HepG2 (cell line): ENCODE measurements around the gene PLK2. TPM values are rescaled to one million over a fixed set of nuclear protein-coding genes. Genes with fewer than 3 reads are reported as not detected.

ENCODE experiments used
- AKNA ChIP-seq: sonication (generic); formaldehyde crosslinking; IDR thresholded peaks from 2 replicates; pipeline ENCODE4 v1.4.0; 2020; ENCODE audit warnings: missing genetic modification reagents, borderline replicate concordance
- EED ChIP-seq: sonication (generic); formaldehyde crosslinking; IDR thresholded peaks from 2 replicates; pipeline ENCODE4 v1.5.0; 2020; ENCODE audit warnings: mild to moderate bottlenecking, missing genetic modification reagents
- HDAC6 ChIP-seq: fragments of 200-600 bp; sonication (generic); IDR thresholded peaks from 2 replicates; pipeline ENCODE4 v1.7.0; 2017; ENCODE audit warnings: mild to moderate bottlenecking, antibody characterized with exemption, low read length, low read depth
- JDP2 ChIP-seq: sonication (generic); formaldehyde crosslinking; IDR thresholded peaks from 2 replicates; pipeline ENCODE4 v1.8.1; 2022; ENCODE audit warnings: missing genetic modification reagents, borderline replicate concordance
- KLF15 ChIP-seq: sonication (generic); formaldehyde crosslinking; IDR thresholded peaks from 2 replicates; pipeline ENCODE4 v1.8.1; 2023; ENCODE audit warnings: borderline replicate concordance, mild to moderate bottlenecking, inconsistent platforms, missing genetic modification reagents, mixed read lengths
- MTF1 ChIP-seq: sonication (generic); formaldehyde crosslinking; IDR thresholded peaks from 2 replicates; pipeline ENCODE4 v1.5.0; 2020; ENCODE audit warnings: missing genetic modification reagents
- NFIB ChIP-seq: sonication (generic); formaldehyde crosslinking; IDR thresholded peaks from 2 replicates; pipeline ENCODE4 v1.9.0; 2021; ENCODE audit warnings: missing genetic modification reagents, mild to moderate bottlenecking, borderline replicate concordance
- SIX1 ChIP-seq: sonication (generic); formaldehyde crosslinking; IDR thresholded peaks from 2 replicates; pipeline ENCODE4 v1.4.0; 2020; ENCODE audit warnings: missing genetic modification reagents, borderline replicate concordance
- SMYD3 ChIP-seq: sonication (generic); formaldehyde crosslinking; IDR thresholded peaks from 2 replicates; pipeline ENCODE4 v1.8.1; 2023; ENCODE audit warnings: mild to moderate bottlenecking, missing genetic modification reagents
- ZFP1 ChIP-seq: IDR thresholded peaks from 2 replicates; pipeline ENCODE4 v1.6.1; 2016
- ZNF609 ChIP-seq: sonication (generic); formaldehyde crosslinking; IDR thresholded peaks from 2 replicates; pipeline ENCODE4 v1.4.0; 2020; ENCODE audit warnings: mild to moderate bottlenecking, missing genetic modification reagents, borderline replicate concordance
- ZNF770 ChIP-seq: sonication (generic); formaldehyde crosslinking; IDR thresholded peaks from 2 replicates; pipeline ENCODE4 v1.5.0; 2020; ENCODE audit warnings: mild to moderate bottlenecking, missing genetic modification reagents
- ZSCAN21 ChIP-seq: sonication (generic); formaldehyde crosslinking; IDR thresholded peaks from 2 replicates; pipeline ENCODE4 v1.8.0; 2022; ENCODE audit warnings: mild to moderate bottlenecking, missing genetic modification reagents, moderate library complexity, borderline replicate concordance
- polyA plus RNA-seq, 8 experiments: library from polyadenylated mRNA; depleted of rRNA in 3 of 8; stranded (reverse) in 7 of 8; unstranded in 1 of 8; fragments of >200 nt; fragmentation: Illumina TruSeq in 4 of 8; extraction: Trizol in 4 of 8; gene quantifications; 2 replicates each; pipeline versions ENCODE4 v1.2.1 to v1.2.3, GENCODE V29; 2011 to 2016; ENCODE audit warnings: low read depth in 4 of 8, missing spikeins in 1 of 8, mixed read lengths in 1 of 8; ENCODE audit not compliant: insufficient read depth in 1 of 8
- total RNA-seq, 5 experiments: library from RNA; depleted of rRNA; stranded (reverse); fragments of >200 nt; fragmentation: Illumina TruSeq; extraction: Trizol; gene quantifications; 2 replicates each; pipeline ENCODE4 v1.2.3, GENCODE V29; 2016; ENCODE audit warnings: low read depth in 1 of 5
- TF ChIP-seq, protein P1 (sequence below), 2 experiments: sonication (generic) in 1 of 2; formaldehyde crosslinking in 1 of 2; IDR thresholded peaks; 2 replicates each; pipeline versions ENCODE4 v1.4.0 to v1.6.1; 2018 to 2020; ENCODE audit warnings: missing genetic modification reagents in 2 of 2, borderline replicate concordance in 1 of 2, low read depth in 1 of 2, mild to moderate bottlenecking in 1 of 2, missing biosample characterization in 1 of 2

The PLK2 gene
- total and polyA plus RNA-seq, 2 of the 13 experiments (the other 11 are each of a cell fraction or from before 2014, with no cell fraction given), result 9.6 to 29.6 TPM

- TF ChIP-seq AKNA (CRISPR knock-in tag) (no peak), JDP2 (CRISPR knock-in tag) (no peak), EED (CRISPR knock-in tag) (no peak), ZFP1 (CRISPR knock-in tag) (no peak), ZNF609 (CRISPR knock-in tag) (0 out of 2 replicates have a peak, but pooled peaks have one; percentile 22), ZSCAN21 (CRISPR knock-in tag) (no peak), ZNF770 (CRISPR knock-in tag) (peak; percentile 34; the same call in 1 of the 2 replicates), SIX1 (CRISPR knock-in tag) (no peak), NFIB (CRISPR knock-in tag) (no peak), HDAC6 (no peak), MTF1 (CRISPR knock-in tag) (no peak), SMYD3 (CRISPR knock-in tag) (0 out of 2 replicates have a peak, but pooled peaks have one; percentile 6), KLF15 (CRISPR knock-in tag) (no peak; the same call in 1 of the 2 replicates)
- TF ChIP-seq, protein P1, sequence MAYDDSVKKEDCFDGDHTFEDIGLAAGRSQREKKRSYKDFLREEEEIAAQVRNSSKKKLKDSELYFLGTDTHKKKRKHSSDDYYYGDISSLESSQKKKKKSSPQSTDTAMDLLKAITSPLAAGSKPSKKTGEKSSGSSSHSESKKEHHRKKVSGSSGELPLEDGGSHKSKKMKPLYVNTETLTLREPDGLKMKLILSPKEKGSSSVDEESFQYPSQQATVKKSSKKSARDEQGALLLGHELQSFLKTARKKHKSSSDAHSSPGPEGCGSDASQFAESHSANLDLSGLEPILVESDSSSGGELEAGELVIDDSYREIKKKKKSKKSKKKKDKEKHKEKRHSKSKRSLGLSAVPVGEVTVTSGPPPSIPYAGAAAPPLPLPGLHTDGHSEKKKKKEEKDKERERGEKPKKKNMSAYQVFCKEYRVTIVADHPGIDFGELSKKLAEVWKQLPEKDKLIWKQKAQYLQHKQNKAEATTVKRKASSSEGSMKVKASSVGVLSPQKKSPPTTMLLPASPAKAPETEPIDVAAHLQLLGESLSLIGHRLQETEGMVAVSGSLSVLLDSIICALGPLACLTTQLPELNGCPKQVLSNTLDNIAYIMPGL (CRISPR knock-in tag; IDR thresholded peaks at IDR 0.05; ENCODE audit: borderline replicate concordance in 1 of 2, low read depth in 1 of 2), result peak; percentile 25 to 85
Observed at GRCh38 chr5:58460002-58460731, at the start of gene PLK2 (continued).
